Measurements from ENCODE around the gene NFATC4.
A peak's percentile ranks its signal among the peaks of the same experiment; 100 is the strongest.
"Not testable (repeated sequence)": the region's sequence is repeated elsewhere in the genome, so short reads cannot be mapped to it uniquely, and the experiment has no call there.

NFATC4 gene

DNA sequence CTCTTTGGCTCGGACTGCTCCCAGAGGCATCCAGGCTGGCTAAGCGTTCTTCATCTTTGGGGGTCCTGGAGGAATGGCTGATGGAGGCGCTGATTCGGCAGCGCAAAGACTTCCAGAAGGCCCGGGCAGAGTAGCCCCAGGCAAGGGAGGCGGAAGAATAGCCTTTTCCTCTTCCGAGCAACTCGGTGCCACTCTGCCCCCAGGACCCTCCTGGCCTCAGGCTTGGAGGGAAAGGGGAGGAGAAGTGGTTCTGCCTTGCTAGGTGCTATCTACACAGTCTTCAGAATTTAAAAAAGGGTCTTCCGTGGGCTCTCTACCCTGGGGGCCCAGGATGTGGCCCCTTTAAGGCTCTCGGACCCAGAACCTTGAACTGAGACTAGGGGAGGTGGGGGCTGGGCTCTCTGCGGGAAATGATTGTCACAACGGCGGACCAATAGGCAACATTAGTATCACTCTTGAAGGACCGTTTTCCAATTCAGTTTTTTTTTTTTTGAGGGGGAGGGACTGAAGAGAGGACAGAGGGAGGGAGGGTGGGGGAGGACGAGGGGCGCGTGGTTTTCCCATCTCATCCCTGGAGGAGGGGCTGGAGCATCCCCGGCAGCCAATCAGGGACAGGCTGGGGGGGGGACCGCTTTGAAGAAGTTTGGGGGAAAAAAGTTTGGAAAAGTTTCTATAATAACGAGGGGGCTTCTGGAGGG, at the start of gene NFATC4:
Gene NFATC4 (plus strand): TSS at position 671 of the 698 bp plus-strand sequence. CDS start 157 bp downstream, outside the sequence.
- peak; percentile 90 for DNase-seq

- no peak for DNase-seq
Measured at GRCh38 chr14:24321212-24321975, 46.6 kb upstream of the NFATC4 start.

DNA sequence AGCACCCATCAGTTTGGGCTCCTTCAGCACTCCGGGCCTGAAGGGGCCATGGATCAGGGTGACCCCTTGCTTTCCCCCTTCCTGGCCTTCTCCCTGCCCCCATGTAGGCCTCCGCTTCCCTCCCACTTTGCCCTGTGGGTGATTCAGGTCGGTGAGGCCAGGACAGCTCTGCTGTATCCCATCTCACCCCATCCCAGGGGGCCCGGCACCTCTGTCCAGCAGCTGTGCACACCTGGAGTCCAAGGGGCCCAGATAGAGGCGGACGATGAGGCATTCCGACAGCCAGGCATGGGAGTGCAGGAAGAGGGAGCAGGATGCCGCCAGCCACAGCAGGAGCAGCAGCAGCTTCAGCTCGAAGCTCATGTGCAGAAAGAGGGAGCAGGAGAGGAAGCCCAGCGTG, 45.3 kb upstream of the NFATC4 start:
- no peak for DNase-seq

GRCh38 chr14:24323341-24323740, 44.6 kb upstream of the NFATC4 start:
- no peak for DNase-seq

DNA sequence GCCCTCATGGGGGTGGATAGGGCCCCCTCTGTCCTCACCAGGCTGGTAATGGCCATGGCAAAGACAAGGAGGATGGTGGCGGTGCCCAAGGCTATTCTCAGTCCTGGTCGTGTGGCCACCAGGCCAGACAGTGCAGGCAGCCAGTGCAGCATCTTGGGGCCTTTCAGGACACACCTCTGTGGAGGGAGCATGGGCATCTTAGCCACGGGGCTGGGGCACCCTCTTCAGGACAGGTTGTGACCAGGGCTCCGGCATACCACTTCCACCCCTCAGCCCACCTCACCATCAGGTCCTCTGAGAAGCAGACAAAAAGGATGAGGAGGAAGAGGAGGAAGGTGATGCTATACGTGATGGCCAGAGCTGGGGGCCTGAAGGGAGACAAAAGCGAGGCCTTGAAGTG, 44.0 kb upstream of the NFATC4 start:
- no peak for DNase-seq

DNA sequence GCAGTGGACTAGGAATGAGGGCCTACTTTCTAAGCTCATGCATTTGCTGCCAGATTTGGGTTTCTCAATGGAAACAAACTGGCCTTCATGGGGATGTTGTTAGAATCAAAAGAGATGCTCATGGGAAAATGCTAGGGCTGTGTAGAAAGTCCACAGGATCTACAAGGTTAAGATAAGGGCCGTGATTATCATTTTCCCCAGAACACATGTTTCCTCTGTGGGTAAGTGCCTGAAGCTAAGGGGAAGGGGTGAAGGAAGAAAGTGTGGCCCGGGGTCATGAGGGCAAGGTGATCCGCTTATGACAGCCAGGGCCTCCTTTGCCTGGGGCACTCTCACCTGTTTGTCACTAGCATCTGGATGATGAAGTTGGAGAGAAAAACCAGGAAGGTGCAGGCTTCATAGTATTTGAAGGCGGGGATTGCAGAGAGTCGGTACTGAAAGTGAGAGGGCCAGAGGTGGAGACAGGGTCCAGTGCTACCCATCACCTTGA, 42.9 kb upstream of the NFATC4 start:
- no peak for DNase-seq

GRCh38 chr14:24325963-24326362, 42.0 kb upstream of the NFATC4 start:
- DNase-seq, result no peak

- no peak for DNase-seq
Measured at GRCh38 chr14:24327303-24327702, 40.7 kb upstream of the NFATC4 start.

GRCh38 chr14:24327914-24328313, 40.1 kb upstream of the NFATC4 start:
- DNase-seq, result not testable (repeated sequence)

GRCh38 chr14:24329073-24329663, 38.8 kb upstream of the NFATC4 start:
- DNase-seq, result no peak

DNA sequence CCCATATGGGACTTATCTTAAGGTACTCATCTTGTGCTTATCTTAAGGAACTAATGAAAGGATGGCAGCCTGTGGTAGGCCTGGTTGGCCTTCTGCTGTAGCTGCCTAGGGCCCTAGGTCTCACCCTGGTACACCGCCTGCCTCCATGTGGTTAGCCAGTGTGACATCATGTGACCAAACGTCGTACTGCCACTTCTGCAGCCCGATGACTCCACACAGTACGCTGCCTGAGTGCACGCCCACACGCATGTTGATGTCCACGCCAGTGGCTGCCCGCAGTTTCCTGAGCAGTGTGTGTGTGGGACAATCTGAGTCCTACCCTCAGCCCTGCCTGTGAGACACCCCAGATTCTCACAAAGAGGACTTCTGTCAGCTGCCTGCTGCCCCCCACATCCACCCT, 38.2 kb upstream of the NFATC4 start:
- no peak for DNase-seq

DNA sequence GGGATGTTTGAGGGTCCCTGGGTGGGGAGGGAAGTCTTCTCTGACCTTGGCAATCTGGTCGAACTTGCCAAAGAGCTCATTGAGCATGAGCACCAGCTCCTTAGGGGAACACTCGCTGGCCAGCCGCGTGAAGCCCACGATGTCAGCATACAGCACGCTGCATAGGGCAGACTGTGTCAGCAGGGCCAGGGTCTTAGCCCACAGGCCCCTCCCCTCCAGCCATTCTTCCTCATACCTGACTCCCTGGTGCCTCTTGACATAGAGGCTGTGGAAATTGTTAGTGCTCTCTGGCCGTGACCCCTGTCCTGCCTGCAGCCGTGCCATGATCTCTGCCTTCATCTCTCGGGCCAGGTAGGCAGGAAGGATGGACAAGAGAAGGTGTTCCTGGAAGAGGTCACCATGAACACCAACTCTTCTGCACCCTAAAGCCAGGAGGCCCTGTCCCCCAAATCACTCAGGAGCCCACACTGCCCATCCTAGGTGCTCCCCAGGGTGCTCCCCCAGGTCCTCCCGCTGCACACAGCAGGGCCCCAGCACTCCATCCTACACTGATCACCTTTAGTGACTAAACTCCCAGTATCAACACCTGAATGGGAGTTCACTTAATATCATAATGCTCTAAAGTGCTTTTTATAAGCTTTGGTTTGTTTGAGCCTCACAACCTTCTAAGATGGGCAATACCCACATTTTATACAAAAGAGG, 36.9 kb upstream of the NFATC4 start:
- DNase-seq, result no peak

DNA sequence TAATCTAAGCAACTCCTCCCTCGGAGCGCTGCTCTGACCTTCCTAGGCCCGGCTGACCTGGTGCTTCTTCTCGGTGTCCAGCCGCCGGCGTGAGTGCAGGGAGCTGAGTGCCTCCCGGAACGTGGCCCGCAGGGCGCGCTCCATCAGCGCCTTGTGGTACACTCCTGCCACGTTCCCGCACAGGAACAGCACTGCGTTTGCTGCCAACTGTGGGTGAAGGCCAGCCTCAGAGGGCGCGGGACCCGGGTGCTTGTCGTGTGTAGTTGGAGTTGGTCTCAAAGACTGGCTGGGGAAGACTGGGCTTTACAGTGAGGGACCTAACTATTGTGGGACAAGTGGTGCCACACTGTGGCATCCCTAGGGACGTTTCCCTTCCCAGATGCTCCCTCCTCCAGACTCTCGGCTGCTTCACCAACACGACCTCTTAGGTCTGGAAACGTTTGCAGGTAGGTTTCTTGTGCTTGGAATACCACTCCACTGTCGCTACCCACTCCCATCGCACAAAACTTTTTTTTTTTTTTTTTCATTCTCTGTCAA, 36.2 kb upstream of the NFATC4 start:
- no peak for DNase-seq

DNA sequence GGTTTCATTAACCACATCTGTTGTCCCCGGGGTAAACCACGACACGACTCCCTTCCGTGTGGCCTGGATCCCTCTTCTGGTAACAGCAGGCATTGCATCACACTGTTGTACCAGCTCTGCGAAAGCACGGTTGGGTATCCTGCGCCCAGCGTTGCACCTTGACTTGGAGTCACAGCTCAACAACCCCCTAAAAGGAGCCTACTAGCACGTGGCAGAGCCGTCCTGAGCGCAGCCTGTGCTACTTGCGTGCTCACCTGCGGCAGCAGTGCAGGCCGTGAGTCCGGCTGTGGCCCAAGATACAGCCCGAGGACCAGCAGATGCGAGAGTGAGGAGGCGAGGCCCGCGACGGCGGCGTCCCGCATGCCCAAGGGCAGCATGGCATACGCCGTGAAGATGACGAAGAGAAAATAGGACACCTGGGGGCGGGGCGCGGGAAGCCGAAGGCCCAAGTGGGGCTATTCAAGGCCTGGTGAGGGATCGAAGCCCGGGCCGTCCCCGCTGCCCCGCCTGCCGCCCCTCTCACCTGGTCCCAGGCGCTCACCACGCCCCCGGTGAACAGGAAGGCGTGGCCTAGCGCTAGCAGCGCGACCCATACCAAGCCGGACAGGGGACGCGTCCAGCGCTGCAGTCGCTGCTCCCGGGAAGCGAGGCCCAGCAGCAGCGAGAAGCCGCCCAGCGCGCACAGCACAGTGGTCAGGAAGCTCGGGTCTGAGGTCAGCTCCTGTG, 35.6 kb upstream of the NFATC4 start:
- peak; percentile 85 for DNase-seq

DNA sequence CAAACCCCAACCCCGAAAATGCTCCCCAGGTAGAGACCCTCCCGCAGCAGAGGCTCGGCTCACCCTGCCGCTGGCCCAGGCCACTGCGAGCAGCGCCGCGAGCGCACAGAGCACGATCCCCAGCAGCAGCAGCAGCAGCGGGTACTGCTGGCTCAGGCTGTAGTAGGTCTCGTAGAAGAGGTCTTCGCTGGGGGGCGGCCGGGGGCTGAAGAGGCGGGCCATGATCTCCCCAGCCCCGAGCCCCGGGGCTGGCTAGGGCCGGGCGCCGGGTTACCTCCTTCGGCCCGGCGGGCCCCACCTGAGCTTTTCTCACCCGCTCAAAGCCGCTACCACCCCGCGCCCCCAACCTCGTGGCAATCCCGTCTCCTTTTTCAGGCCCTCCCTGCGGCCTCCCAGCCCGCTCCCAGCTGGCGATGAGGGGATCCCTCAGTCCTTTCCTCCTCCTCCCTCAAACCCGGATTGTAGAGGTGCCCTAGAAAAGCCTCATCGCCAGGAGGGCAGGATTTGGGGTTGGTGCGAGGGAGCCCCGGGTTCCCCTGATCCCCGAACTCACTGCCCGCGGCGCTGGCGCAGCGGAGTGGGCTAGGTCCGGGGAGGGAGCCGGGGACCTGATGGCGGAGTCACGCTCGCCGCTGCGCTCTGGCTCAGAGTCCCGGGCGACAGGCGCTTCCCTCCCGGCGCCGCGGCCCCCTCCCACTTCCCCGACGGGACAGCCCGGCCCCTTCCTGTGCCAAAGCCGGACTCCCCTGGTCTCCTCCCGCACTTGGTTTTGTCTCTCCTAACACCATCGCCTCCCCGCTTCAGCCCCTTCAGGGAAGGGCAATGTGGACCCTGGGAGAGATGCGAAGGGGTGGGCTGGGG, 33.3 kb upstream of the NFATC4 start, which contains the start of gene ADCY4:
Gene ADCY4 (minus strand): TSS at position 641 of the 861 bp plus-strand sequence. CDS start 419 bp downstream, at position 222.
- DNase-seq, result no peak

- no peak for DNase-seq
Measured at GRCh38 chr14:24335461-24336171, 32.4 kb upstream of the NFATC4 start.

DNA sequence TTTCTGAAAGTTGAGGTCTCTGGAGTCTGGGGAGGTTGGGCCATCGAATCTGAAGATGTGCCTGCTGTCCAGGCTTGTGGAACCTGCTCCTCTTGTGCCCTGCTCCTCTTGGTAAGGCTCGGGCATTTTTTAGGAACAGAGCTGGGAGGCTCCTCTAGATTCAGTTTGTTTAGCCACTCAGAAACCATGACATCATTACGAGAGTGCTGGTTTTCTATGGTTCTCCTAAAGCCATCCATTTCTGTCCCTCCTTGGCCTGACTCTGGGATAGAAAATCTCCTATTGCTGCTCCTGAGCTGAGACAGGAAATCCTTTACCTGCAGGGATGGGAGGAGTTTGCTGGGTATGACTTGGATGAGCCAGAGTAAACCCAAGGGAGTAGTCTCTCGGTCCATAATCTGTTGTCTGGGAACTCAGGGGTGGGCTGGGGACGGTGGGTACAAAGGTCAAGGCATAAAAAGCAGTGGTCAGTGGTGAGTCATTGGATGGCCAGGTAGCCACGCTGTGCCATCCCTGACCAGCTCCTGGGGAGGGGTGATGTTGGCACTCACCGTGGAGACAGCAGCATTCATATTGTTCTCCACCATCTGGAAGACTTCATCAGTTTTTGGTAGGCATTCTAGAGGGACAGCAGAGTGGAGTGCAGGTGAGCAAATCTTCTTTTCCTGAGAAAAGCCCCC, 30.7 kb upstream of the NFATC4 start:
- no peak for DNase-seq

DNA sequence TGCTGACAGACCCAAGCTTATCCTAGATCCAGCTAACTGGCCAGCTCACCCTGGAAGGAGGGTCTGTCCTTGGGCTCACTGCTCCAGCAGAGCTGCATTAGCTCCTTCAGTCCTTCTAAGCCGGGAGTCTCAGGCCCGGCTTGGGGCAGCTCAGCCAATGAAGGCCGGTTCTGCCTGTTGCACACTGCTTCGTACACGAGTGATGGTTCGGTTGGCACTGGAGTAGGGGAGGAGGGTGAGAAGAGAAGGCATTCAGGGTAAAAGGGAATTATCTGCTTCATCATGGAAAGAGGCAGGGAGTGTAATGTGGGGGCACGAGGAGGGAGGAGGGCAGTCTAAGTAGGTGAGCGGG, 30.2 kb upstream of the NFATC4 start:
- no peak for DNase-seq

- DNase-seq, result no peak
Measured at GRCh38 chr14:24338843-24339242, 29.1 kb upstream of the NFATC4 start.
